ENCODE data around the gene TFPI.
"Not testable (repeated sequence)": the region's sequence is repeated elsewhere in the genome, so short reads cannot be mapped to it uniquely, and the experiment has no call there.

The TFPI gene

DNA sequence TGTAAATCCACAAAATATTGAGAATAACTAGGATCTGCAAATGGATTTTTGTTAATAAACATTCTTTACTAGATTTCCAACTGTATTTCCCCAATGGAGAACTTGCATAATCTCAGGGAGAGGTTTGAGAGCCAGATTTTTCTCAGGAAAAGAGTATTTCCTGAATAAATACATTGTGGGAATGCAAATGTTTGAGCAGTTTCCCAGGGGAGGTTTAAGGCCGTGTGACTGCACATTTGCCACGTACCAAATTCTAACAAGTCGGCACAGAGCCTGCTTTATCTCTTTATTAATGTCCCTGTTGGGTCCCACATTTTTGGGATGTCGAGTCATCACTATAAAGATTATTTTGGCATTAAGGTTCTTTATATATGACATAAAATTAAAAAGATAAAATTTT is 27.0 kb downstream of the TFPI start:
- DNase-seq = no peak

DNA sequence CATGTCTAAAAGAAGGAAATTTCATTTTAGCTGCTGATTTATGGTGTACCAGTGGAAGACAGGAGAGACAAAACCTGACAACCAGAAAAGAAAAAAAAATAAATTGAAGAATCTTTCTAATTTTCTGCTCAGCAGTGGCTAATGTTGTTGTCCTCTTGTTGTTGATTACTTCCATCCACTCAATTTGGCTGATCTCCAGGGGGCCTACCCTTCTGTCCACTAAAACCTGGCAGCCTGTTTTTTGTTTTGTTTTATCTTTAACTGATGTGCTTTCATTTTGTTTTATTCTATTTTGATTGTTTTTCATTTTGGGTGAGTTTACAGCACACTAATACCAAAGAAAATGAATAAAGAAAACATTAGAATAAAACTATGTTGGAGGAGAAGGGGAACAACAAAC is 27.4 kb downstream of the TFPI start:
- DNase-seq = no peak

DNA sequence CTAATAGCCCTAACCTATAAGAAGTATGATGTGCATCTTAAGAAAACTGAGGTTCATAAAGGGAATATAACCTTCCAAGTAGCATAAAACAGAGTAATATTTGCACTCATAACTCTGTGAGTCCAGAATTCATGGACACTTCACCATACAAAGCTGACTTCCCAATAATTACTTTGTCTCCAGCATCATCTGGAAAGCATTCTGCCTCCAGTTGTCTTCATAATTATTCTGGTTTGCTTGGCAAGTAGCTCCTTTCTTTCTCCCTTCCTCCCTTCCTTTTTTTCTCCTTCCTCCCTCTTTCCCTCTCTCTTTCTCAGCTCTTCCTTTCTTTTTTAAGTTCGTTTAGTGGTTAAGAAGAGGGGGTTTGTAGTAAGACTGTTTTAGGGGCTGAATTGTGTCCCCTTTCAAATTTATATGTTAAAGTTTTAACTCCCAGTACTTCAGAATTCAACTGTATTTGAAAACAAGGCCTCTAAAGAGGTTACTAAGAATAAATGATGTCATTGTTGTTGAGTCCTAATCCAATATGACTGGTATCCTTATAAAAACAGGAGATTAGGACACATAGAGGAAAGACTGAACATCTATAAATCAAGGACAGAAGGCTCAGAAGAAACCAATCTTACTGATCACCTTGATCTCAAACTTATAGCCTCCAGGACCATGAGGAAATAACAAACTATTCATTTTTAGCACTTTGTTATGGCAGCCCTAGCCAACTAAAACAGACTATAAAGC is 28.9 kb downstream of the TFPI start:
- no peak for DNase-seq

DNA sequence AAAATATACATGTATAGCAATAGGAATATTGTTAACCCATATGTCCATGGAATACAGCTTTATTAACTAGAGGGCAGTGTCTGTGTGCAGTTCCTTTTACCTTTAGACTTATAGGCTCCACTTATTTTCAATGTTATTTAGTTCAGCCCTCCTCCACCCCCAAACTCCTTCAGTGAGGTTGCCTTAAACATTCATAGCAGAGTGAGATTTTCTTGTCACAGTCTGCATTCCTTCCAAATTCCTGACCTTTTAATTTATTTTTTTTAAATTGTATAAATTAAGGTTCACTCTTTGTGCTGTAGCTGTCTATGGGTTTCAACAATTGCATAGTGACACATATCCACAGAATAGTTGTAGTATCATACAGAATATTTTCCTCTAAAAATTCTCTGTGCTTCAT is 30.9 kb downstream of the TFPI start:
- no peak for DNase-seq

DNA sequence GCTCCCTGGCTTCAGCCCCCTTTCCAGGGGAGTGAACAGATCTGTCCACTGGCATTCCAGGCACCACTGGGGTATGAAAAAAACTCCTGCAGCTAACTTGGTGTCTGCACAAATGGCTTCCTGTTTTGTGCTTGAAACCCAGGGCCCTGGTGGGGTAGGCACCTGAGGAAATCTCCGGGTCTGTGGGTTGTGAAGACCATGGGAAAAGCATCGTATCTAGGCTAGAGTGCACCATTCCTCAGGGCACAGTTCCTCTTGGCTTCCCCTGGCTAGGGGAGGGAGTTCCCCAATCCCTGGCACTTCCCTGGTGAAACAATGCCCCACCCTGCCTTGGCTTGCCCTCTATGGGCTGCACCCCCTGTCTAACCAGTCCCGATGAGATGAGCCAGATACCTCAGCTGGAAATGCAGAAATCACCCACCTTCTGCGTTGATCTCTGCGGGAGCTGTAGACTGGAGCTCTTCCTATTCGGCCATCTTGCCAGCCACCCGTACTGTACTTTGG is 34.1 kb downstream of the TFPI start:
- DNase-seq = no peak

DNA sequence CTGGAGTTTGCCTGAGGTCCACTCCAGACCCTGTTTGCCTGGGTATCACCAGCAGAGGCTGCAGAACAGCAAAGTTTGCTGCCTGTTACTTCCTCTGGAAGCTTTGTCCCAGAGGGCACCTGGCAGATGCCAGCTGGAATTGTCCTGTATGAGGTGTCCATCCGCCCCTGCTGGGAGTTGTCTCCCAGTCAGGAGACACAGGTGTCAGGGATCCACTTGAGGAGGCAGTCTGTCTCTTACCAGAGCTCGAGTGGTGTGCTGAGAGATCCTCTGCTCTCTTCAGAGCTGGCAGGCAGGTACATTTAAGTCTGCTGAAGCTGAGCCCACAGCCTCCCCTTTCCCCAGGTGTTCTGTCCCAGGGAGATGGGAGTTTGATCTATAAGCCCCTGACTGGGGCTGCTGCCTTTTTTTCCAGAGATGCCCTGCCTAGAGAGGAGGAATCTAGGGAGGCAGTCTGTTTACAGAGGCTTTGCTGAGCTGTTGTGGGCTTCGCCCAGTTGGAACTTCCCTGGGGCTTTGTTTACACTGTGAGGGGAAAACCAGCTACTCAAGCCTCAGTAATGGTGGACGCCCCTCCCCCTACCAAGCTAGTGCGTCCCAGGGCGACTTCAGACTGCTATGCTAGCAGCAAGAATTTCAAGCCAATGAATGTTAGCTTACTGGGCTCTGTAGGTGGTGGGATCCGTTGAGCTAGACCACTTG is 34.7 kb downstream of the TFPI start:
- DNase-seq = no peak

DNA sequence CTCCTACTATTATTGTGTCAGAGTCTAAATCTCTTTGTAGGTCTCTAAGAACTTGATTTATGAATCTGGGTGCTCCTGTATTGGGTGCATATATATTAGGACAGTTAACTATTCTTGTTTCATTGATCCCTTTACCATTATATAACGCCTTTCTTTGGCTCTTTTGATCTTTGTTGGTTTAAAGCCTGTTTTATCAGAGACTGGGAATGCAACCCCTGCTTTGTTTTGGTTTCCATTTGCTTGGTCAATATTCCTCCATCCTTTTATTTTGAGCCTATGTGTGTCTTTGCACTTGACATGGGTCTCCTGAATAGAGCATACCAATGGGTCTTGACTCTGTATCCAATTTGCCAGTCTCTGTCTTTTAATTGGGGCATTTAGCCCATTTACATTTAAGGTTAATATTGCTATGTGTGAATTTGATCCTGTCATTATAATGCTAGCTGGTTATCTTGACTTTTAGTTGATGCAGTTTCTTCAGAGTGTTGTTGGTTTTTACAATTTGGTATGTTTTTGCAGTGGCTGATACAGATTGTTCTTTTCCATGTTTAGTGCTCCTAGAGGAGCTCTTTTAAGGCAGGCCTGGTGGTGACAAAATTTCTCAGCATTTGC is 36.4 kb downstream of the TFPI start:
- DNase-seq = not testable (repeated sequence)

DNA sequence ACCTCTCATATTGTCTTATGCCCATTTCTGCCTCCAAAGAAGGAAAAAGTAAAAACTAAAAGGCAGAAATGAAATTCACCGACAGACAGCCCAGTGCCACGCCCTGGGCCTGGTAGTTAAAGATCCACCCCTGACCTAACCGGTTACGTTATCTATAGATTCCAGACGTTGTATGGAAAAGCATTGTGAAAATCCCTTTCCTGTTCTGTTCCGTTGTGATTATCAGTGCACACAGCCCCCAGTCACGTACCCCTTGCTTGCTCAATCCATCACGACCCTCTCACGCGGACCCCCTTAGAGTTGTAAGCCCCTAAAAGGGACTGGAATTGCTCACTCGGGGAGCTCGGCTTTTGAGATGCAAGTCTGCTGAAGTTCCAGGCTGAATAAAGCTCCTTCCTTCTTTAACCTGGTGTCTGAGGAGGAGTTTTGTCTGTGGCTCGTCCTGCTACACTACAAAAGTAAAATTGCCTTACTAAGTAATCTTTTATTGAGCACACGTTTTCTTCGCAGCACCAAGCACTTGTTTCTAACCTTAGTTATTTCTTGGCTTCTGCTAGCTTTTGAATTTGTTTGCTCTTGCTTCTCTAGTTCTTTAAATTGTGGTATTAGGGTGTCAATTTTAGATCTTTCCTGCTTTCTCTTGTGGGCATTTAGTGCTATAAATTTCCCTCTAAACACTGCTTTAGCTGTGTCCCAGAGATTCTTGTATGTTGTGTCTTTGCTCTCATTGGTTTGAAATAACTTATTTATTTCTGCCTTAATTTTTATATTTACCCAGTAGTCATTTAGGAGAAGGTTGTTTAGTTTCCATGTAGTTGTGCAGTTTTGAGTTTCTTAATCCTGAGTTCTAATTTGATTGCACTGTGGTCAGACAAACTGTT is 37.4 kb downstream of the TFPI start:
- not testable (repeated sequence) for DNase-seq

DNA sequence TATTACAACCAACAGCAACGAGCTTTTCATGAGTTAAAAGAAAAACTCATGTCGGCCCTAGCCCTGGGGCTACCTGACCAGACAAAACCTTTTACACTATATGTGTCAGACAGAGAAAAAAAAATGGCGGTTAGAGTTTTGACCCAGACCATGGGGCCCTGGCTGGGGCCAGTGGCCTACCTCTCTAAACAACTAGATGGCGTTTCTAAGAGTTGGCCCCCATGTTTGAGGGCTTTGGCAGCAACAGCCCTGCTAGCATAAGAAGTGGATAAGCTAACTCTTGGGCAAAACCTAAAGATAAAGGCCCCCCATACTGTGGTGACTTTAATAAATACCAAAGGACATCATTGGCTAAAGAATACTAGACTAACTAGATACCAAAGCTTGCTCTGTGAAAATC is 39.3 kb downstream of the TFPI start:
- DNase-seq = no peak

DNA sequence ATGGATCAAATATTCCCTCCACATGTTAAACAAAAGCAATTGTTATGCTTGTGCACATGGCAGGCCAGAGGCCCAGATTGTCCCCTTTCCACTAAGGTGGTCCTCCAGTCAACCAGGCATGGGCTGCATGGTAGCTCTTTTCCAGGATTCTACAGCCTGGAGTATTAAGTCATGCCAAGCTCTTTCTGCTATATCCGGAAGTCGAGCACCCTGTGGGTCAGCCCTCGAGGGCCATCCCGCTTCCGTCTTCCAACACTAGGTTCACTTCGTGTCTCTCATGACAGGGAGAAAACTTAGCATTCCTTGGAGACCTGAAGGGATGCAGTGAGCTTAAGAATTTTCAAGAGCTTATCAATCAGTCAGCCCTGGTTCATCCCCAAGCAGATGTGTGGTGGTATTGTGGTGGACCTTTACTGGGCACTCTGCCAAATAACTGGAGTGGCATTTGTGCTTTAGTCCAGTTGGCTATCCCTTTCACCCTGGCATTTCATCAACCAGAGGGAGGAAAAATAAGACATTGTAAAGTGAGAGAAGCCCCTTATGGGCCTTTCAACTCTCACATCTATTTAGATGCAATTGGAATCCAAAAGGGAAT is 39.9 kb downstream of the TFPI start:
- not testable (repeated sequence) for DNase-seq

DNA sequence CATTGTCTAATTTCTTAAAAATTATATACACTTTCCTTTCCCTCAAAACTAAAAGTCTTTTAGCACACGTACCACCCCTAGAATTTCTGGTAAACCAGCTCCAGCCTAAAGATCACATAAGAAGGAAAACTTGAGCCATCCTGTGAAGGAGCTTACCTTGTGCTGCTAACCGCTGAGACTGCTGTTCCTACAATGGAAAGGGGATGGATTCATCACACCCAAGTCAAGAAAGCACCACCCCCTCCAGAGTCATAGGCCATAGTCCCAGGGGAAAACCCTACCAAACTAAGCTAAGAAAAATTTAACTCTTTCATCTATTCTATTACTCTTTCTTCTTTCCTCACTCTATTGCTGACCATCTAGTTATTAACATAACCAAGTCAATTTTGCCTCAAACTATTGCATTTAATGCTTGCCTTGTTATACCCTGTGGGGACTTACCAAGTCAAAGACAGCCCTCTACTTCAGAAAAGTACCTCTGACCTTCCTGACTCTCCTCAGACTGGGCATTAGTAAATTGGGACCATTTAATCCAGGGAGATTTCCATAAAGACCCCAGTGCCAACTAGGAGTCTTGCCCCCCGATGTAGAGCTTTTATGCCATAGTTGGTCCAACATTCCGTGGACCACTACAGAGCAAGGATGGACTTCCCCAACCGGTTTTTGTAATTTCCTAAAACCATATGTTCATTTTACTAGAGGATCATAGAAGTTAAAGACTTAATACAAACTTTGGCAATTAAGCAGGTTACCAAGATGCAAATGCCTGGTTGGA is 40.6 kb downstream of the TFPI start:
- not testable (repeated sequence) for DNase-seq

DNA sequence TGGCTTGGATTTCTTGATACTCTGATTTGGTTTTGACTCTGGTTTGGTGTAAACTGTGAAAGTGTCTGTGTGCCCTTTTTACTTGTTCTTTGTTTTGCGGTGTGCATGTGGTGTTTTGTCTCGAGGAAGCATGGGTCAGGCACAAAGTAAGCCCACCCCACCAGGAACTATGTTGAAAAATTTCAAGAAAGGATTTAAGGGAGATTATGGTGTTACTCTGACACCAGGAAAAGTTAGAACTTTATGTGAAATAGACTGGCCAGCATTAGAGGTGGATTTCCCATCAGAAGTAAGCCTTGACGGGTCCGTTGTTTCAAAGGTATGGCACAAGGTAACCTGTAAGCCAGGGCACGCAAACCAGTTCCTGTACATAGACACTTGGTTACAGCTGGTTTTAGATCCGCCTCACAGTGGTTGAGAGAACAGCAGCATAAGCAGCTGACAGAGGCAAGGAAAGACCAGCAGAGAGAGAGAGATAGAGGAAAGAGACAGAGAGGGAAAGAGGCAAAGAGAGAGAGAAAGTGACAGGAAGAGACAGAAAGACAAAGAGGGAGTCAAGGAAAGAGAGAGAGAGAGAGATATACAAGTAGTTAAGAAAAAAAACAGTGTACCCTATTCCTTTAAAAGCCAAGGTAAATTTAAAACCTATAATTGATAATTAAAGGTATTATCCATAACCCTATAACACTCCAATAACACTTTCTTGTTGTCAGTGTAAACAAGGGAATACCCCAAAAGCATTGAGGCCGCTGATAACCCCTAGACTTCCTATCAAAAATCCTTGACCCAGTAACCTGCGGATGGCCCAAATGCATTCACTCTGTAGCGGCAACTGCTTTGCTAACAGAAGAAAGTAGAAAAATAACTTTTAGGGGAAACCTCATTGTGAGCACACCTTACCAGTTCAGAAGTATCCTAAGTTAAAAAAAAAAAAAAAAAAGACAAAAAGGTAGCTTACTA is 42.6 kb downstream of the TFPI start:
- DNase-seq = no peak

DNA sequence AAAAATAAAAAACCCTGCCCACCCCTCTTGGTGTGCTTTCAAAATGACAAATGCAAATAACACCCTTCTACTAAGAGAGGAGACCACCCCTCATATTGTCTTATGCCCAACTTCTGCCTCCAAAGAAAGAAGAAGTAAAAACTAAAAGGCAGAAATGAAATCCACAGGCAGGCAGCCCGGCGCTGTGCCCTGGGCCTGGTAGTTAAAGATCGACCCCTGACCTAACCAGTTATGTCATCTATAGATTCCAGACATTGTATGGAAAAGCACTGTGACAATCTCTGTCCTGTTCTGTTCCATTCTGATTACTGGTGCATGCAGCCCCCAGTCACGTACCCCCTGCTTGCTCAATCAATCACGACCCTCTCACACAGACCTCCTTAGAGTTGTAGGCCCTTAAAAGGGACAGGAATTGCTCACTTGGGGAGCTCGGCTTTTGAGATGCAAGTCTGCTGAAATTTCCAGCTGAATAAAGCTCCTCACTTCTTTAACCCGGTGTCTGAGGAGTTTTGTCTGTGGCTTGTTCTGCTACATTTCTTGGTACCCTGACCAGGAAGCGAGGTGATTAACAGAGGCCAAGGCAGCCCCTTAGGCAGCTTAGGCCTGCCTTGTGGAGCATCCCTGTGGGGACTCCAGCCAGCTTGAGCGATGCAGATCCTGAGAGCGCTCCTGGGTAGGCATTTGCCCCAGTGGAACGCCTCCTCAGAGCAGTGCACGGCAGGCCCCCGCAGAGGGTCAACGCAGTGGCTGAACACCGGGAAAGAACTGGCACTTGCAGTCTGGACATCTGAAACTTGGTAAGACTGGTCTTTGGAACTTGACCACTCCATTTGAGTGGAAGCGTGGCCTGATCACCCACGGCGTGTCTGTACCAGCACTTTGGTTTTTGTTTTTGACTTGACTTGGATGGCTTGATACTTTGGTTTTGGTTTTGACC is 43.5 kb downstream of the TFPI start:
- not testable (repeated sequence) for DNase-seq

DNA sequence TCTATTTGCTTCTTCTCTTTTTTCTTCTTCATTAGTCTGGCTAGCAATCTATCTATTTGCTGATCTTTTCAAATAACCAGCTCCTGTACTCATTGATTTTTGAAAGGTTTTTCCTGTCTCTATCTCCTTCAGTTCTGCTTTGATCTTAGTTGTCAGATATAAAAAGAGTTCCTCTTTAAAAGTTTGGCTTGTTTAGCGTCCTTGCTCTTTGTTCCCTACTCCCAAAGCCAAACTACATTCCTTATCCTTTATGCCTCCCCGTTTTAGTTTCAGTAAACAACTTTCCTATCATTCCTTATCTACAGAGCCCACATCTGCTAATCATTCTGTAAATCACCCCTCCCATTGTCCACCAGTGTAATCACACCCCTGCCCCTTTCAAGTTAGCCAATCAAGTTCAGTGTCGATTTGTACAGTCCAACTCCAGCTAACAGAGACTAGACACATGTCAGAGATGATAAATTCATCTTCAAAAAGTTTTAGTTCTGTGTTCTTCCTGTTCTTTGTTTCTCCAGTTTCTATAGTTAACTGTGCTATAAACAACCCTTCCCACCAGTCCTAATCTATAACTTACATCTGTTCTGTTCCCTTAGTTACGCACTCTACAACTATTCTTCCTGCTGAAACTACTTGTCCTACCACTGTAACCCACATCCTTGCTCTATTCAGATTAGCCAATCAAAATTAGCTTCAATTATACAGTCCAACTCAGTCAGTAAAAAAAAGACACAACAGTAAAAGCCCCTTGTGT is 44.4 kb downstream of the TFPI start:
- DNase-seq = no peak

DNA sequence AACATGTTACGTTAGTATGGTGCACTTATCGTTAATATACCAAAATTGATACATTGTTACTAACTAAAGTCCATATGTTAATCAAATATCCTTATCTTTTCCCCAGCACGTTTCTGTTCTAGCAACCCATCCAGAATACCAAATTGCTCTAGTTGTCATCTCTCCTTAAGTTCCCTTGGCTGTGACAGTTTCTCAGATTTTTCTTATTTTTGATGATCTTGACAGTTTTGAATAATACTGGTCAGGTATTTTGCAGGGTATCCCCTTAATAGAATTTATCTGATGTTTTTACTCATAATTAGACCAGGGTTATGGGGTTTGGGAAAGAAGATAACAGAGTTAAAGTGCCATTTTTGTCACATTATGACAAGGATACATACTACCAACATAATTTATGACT is 47.8 kb downstream of the TFPI start:
- DNase-seq = no peak

DNA sequence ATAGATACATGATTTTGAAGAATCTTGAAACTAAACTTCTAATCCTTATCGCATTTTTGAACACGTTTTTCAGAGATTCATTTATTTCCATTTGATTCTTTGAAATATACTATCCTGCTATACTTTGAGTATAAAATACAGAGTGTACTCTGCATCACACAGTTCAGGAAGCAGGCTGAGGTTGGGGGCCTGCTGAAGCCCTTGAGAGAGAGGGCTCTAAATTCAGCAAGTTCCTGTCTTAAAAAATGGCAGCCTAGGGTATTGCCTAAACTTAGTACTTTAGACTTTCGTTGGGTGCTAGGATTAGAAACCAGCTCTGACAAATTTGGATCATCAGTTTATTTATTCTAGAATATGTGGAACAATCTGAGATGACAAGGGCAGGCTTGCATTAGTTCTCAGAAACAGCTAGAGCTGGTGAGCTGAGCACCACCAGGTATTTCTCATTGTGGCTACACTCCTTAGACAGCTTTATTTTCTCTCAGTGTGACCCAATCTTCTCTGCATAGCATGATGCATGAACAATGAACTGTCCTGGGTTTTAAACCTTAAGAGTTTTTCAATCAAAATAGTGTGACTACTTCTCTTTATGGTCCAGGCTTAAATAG is 49.1 kb downstream of the TFPI start:
- no peak for DNase-seq

DNA sequence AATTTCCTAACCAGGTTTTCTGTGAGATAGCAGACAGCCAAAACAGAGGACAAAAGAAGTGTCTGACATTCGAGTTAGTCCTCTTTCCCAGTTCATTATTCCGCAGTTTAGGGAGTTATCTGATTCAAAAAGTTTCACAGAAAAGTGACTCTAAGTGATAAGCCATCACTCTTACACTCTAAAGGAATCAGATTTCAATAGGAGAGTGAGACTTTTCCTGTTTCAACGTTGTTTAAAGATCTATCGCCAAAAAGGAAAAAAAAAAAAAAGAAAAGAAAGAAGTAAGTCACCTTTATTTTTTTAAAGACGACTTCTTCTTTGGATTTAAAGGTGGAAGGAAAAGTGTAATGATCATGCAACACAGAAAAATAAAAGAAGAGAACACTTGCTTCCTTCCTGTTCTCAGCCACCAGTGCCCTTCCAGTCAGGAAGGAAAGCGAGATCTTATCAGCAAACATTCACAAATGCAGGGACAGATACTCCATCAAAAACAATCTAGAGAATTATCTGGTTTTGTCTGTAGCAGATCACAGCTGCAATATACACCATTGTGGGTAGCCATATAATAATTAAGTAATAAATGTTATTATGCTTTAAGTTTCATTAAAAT is 49.8 kb downstream of the TFPI start:
- DNase-seq = no peak

DNA sequence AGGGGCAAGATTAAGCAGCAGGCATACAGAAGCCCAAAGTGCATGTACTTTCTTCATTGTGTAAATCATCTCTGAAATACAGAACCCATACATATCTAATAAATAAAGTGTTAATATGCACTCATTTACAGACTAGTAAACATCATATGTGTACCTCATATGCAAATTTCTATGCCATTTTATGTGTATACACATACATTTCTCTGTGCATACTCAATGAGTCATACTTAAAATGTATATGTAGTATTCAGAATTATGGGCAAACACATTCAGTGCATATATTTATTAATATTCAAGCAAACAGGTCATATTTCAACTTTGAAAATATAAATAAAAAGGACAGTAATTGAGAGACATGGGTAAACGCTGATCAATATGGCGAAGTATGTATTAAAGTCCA is 50.5 kb downstream of the TFPI start:
- DNase-seq = no peak
